ENCODE measurements around the gene KAT6B.
"Not testable (repeated sequence)": the region's sequence is repeated elsewhere in the genome, so short reads cannot be mapped to it uniquely, and the experiment has no call there.

KAT6B gene

DNA sequence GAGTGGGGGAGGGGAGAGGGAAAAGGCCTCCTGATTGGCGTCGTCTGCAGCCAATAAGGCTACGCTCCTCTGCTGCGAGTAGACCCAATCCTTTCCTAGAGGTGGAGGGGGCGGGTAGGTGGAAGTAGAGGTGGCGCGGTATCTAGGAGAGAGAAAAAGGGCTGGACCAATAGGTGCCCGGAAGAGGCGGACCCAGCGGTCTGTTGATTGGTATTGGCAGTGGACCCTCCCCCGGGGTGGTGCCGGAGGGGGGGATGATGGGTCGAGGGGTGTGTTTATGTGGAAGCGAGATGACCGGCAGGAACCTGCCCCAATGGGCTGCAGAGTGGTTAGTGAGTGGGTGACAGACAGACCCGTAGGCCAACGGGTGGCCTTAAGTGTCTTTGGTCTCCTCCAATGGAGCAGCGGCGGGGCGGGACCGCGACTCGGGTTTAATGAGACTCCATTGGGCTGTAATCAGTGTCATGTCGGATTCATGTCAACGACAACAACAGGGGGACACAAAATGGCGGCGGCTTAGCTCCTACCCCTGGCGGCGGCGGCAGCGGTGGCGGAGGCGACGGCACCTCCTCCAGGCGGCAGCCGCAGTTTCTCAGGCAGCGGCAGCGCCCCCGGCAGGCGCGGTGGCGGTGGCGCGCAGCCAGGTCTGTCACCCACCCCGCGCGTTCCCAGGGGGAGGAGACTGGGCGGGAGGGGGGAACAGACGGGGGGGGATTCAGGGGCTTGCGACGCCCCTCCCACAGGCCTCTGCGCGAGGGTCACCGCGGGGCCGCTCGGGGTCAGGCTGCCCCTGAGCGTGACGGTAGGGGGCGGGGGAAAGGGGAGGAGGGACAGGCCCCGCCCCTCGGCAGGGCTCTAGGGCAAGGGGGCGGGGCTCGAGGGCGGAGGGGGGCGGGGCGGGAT lies at the start of gene KAT6B:
Gene KAT6B, plus strand, starts transcription at position 459 of the 903 bp plus-strand sequence. CDS start 16,258 bp downstream, outside the sequence.
- peak; percentile 100 for DNase-seq (ENCODE audit: low spot score)

GRCh38 chr10:74778436-74779094 lies 47.8 kb upstream of the KAT6B start:
- no peak for DNase-seq (ENCODE audit: low spot score)

DNA sequence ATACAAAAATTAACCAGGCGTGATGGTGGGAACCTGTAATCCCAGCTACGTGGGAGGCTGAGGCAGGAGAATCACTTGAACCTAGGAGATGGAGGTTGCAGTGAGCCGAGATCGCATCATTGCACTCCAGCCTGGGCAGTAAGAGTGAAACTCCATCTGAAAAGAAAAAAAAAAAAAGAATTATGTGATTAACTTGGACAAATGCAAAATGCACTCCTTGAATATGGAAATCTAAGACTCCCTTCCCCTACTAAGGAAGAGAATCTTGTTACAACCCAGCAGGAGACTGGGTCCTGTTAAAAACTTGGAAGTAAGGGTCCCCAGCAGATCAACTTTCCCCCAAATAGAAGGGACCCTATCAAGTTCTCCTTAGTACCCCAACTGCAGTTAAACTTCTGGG lies 44.5 kb upstream of the KAT6B start:
- not testable (repeated sequence) for DNase-seq (ENCODE audit: low spot score)

DNA sequence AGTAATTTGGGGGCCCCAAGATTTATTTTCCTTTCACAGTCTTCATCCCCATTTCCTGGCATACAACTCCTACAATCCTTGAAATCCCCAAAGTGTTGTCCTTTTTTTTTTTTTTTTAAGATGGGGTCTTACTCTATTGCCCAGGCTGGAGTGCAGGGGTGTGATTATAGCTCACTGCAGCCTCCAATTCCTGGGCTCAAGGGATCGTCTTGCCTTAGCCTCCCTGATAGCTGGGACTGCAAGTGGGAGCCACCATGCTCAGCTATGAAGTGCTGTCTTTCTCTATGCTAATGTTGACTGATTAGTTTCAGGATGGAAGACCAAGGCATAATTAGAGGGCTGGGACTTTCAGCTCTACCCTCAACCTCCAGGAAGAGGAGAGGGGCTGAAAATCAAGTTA lies 41.9 kb upstream of the KAT6B start:
- no peak for DNase-seq (ENCODE audit: low spot score)

DNA sequence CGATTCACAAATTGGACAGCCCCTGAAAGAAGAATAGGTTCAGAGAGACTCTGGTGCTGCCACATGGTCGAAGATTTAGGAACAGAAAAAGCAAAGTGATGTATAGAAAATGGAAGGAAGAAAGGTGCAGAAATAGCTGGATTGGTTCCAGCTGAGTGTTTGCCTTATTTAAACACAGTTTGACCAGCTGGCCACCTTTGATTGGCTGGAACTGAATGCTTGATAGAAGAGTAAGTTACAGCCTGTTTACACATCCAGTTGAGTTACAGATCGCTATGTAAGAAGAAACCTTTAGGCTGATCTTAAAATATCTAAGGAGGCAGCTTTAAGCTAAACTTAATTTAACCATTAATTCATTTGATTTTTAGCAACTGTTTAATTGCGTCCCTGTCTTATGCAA lies 40.3 kb upstream of the KAT6B start:
- DNase-seq (ENCODE audit: low spot score), result no peak

- DNase-seq (ENCODE audit: low spot score), result no peak
These were observed 38.9 kb upstream of the KAT6B start for GRCh38 chr10:74787457-74787856.

DNA sequence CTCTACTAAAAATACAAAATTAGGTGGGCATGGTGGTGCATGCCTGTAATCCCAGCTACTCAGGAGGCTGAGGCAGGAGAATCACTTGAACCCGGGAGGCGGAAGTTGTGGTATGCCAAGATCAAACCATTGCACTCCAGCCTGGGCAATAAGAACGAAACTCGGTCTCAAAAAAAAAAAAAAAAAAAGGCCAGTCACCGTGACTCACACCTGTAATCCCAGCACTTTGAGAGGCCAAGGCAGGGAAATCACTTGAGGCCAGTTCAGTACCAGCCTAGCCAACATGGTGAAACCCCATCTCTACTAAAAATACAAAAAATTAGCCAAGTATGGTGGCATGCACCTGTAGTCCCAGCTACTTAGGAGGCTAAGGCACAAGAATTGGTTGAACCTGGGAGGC lies 34.4 kb upstream of the KAT6B start:
- DNase-seq (ENCODE audit: low spot score), result not testable (repeated sequence)

DNA sequence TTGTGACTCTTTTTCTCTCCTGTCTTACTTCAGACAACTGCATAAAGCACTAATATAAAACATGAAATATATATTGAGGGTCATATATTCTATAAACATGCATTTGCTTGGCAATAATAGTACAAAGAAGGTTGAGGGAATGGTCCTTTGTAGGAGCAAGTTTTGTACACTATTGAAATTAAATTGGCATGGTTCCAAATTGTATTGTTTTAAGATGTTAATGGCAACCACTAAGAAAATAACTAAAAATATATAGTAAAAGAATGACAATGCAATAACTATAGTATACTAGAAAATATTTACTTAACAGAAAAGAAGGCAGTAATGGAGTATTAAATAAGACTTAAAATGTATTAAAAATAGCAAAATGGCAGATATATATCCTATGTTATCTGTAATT lies 33.7 kb upstream of the KAT6B start:
- DNase-seq (ENCODE audit: low spot score), result no peak

DNA sequence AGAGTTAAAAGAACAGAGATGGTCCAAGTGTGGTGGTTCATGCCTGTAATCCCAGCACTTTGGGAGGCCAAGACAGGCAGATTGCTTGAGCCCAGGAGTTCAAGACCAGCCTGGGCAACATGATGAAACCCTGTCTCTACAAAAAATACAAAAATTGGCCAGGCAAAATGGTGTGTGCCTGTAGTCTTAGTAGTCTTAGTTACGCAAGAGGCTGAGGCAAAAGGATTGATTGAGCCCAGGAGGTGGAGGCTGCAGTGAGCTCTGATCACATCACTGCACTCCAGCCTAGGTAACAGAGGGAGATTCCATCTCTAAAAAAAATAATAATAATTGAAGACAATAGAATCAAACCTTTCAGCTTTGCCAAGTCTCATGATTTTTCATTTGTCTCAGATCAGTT lies 33.2 kb upstream of the KAT6B start:
- not testable (repeated sequence) for DNase-seq (ENCODE audit: low spot score)

GRCh38 chr10:74794531-74794930 lies 31.9 kb upstream of the KAT6B start:
- no peak for DNase-seq (ENCODE audit: low spot score)

- no peak for DNase-seq (ENCODE audit: low spot score)
These were observed 28.9 kb upstream of the KAT6B start for GRCh38 chr10:74797550-74797949.

GRCh38 chr10:74799721-74800221 lies 26.6 kb upstream of the KAT6B start:
- no peak for DNase-seq (ENCODE audit: low spot score)

- no peak for DNase-seq (ENCODE audit: low spot score)
These were observed 25.0 kb upstream of the KAT6B start for GRCh38 chr10:74801447-74801846.

- DNase-seq (ENCODE audit: low spot score), result no peak
These were observed 17.9 kb upstream of the KAT6B start for GRCh38 chr10:74808501-74808900.

- no peak for DNase-seq (ENCODE audit: low spot score)
These were observed 16.3 kb upstream of the KAT6B start for GRCh38 chr10:74810087-74810486.

GRCh38 chr10:74813381-74814259 lies 12.8 kb upstream of the KAT6B start:
- no peak for DNase-seq (ENCODE audit: low spot score)

GRCh38 chr10:74814797-74815196 lies 11.6 kb upstream of the KAT6B start:
- no peak for DNase-seq (ENCODE audit: low spot score)

DNA sequence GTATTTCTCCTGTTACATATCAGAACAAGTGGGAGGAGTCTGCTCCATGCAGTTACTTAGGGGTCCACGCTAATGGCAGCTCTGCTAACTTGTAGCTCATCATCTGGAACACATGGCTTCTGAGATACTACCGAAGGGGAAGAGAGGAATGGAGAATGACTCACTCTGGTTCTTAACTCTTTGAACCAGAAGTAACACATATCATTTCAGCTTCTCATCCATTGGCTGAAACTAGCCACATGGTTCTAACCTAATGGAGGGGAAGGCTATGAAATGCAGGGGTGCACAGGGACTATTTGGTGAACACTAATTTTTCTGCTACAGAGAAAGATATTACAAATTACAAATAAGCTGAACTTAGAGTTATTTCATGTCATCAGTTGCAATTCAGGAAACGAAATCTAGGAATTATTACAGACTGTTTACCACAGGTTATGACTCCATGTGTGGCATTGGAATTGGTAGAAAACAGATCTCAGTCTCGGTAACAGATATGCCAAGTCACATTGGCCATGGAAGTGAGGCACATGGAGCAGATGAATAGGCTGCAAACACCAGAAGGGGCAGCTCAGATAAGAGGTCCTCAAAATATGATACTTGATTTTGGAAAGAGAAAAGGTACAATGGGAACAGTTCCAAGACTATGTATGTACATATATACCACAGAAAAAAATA lies 9.4 kb upstream of the KAT6B start:
- no peak for DNase-seq (ENCODE audit: low spot score)

DNA sequence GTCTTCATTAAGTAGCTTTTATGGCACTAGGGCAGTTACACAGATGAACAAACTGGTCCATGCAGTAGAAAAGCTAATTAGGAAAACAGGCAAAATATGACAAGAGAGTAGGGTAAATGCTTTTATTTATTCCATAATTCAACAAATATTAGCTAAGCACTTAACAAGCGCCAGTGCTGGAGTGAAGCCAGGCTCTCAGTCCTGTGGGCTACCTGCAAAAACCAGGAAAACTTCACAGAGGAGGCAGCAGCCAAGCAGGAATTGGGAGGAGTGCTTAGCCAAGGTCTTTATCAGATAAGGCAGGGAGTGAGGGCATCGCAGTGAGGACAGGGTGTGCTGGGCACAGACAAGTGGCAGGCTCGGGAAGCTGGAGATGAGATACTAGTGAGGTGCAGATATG lies 4.9 kb upstream of the KAT6B start:
- DNase-seq (ENCODE audit: low spot score), result no peak

DNA sequence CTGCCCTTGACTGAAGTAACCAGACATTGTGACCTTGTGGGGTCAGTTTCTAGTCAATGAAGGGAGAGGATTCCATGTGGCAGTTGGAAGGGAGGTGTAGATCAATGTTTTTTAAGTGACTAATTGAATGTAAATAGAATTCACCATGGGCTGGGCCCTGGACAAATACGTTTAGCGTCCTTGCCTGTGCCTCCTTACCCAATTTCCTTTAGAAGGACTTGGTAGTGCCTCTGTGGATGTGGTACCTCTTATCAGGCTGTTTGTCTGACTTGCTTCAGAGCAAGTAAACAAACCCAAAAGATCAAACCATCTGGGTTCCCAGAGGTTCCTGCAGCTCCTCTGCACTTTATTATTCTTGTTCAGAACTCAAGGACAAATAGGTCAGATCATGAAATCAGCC lies 4.3 kb upstream of the KAT6B start:
- no peak for DNase-seq (ENCODE audit: low spot score)

DNA sequence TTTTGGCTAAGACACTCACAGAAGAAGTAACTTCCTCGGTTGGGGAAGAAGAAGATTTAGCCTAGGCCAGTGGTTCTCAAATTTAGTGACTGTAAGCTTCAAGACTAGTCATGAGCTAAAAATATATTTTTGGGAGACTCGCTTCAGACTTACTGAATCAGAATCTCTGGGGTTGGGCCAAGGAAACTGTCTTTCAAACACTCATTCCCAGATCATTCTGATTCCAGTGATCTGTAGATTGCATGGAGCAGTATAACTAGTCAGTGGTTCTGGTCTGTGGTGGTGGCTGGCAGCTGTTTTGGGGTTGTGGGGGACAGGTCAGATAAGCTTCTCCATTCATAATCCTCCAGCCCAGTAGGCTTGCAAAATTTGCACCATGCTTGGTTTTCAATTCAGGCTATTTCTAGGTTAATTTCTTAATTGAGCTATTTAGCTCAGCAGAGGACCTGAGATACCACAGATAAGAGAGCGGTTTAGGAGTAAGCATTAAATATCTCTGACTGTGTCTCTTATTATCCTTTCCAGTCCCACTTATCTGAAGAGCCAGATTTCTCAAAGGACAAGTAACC lies 3.8 kb upstream of the KAT6B start:
- no peak for DNase-seq (ENCODE audit: low spot score)
